BE2C (cell line): ENCODE data around the gene TMPRSS9.
"Not testable (repeated sequence)": the region's sequence is repeated elsewhere in the genome, so short reads cannot be mapped to it uniquely, and the experiment has no call there.

Experiments used
- DNase-seq: peaks from one replicate; pipeline ENCODE4 v3.0.0-alpha.2; 2020
- H3K27me3 ChIP-seq: fragments of 250-450 bp; sonication (Bioruptor Pico); 2 replicates; pipeline ENCODE4 v1.5.1; 2020; ENCODE audit warnings: mild to moderate bottlenecking
- H3K36me3 ChIP-seq: fragments of 250-450 bp; sonication (Bioruptor Pico); 2 replicates; pipeline ENCODE4 v1.5.1; 2020; ENCODE audit warnings: mild to moderate bottlenecking
- H3K4me1 ChIP-seq: fragments of 250-450 bp; sonication (Bioruptor Pico); 2 replicates; pipeline ENCODE4 v1.5.1; 2020
- H3K4me3 ChIP-seq: 2 replicates; pipeline ENCODE4 v1.5.1; 2011; ENCODE audit warnings: low read depth, low read length
- H3K9me3 ChIP-seq: fragments of 250-450 bp; sonication (Bioruptor Pico); 2 replicates; pipeline ENCODE4 v1.5.1; 2020
- TF ChIP-seq, protein P1 (sequence below): IDR thresholded peaks from 2 replicates; pipeline ENCODE4 v1.5.1; 2012; ENCODE audit warnings: mild to moderate bottlenecking, low read depth, low read length

TMPRSS9 gene

DNA sequence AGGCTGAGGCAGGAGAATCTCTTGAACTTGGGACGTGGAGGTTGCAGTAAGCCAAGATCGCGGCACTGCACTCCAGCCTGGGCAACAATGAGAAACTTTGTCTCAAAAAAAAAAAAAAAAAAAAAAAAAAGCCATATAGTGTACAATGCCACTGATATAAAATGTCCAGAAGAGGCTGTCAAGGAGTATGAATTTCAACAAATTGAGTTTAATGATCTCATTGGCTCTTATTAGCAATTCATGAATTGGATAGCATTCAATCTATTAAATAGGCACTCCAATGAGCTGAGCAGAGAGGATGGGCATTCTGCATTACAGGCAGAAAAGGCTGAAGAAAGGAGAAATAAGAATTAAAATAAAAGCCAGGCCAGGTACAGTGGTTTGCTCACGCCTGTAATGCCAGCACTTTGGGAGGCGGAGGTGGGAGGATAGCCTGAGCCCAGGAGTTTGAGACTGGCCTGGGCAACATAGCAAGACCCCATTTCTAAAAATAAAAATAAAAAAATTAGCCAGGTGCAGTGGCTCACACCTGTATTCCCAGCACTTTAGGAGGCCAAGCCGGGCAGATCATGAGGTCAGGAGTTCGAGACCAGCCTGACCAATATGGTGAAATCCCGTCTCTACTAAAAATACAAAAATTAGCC is 97.5 kb downstream of the TMPRSS9 start:
- H3K4me3 ChIP-seq: peak overlapping the region; percentile 49
- H3K9me3 ChIP-seq: no peaks in the 10 kb centered on the region
- H3K36me3 ChIP-seq: peaks cover 10% of the 10 kb centered on the region
- no peaks in the 10 kb centered on the region for H3K27me3 ChIP-seq
- TF ChIP-seq, protein P1, sequence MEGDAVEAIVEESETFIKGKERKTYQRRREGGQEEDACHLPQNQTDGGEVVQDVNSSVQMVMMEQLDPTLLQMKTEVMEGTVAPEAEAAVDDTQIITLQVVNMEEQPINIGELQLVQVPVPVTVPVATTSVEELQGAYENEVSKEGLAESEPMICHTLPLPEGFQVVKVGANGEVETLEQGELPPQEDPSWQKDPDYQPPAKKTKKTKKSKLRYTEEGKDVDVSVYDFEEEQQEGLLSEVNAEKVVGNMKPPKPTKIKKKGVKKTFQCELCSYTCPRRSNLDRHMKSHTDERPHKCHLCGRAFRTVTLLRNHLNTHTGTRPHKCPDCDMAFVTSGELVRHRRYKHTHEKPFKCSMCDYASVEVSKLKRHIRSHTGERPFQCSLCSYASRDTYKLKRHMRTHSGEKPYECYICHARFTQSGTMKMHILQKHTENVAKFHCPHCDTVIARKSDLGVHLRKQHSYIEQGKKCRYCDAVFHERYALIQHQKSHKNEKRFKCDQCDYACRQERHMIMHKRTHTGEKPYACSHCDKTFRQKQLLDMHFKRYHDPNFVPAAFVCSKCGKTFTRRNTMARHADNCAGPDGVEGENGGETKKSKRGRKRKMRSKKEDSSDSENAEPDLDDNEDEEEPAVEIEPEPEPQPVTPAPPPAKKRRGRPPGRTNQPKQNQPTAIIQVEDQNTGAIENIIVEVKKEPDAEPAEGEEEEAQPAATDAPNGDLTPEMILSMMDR: no peak
- H3K4me1 ChIP-seq: no peaks in the 10 kb centered on the region; the same call in 1 of the 2 replicates
- no peak for DNase-seq

- TF ChIP-seq, protein P1: no peak
Measured at GRCh38 chr19:2458054-2458453, 98.0 kb downstream of the TMPRSS9 start.

GRCh38 chr19:2458776-2459175 is 98.7 kb downstream of the TMPRSS9 start:
- not testable (repeated sequence) for H3K9me3 ChIP-seq, H3K27me3 ChIP-seq, H3K4me1 ChIP-seq, H3K36me3 ChIP-seq, DNase-seq, H3K4me3 ChIP-seq

More at GRCh38 chr19:2458054-2458453, 98.0 kb downstream of the TMPRSS9 start:
- H3K36me3 ChIP-seq: peaks cover 9% of the 10 kb centered on the region
- H3K4me3 ChIP-seq: no peak overlapping the region
- no peak for DNase-seq
- no peaks in the 10 kb centered on the region for H3K9me3 ChIP-seq
- H3K27me3 ChIP-seq: no peaks in the 10 kb centered on the region
- no peaks in the 10 kb centered on the region; the same call in 1 of the 2 replicates for H3K4me1 ChIP-seq

DNA sequence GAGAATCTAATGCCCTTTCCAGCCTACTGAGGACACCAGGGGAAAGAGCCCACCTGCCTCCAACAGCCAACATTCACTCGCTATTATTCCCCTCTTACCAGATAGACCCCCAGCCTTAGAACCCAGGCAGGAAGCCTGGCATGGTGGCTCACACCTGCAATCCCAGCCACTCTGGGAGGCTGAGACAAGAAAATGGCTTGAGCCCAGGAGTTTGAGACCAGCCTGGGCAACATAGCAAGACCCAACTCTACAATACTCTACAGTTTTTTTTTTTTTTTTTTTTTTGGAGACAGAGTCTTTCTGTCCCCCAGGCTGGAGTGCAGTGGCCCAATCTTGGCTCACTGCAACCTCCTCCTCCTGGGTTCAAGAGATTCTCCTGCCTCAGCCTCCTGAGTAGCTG is 100.2 kb downstream of the TMPRSS9 start:
- Histone ChIP-seq H3K36me3 (peaks cover 6% of the 10 kb centered on the region; the same call in 1 of the 2 replicates), H3K9me3 (no peaks in the 10 kb centered on the region), H3K4me1 (no peaks in the 10 kb centered on the region; the same call in 1 of the 2 replicates), H3K27me3 (no peaks in the 10 kb centered on the region), H3K4me3 (no peak overlapping the region)
- no peak for DNase-seq
- TF ChIP-seq, protein P1: no peak

- TF ChIP-seq, protein P1: no peak
- H3K4me3 ChIP-seq: peak overlapping the region; percentile 45
- H3K36me3 ChIP-seq: no peaks in the 10 kb centered on the region
- peak; percentile 69 for DNase-seq
- no peaks in the 10 kb centered on the region; the same call in 1 of the 2 replicates for H3K4me1 ChIP-seq
- H3K9me3 ChIP-seq: no peaks in the 10 kb centered on the region
- H3K27me3 ChIP-seq: no peaks in the 10 kb centered on the region
Measured at GRCh38 chr19:2461751-2462634, 101.9 kb downstream of the TMPRSS9 start.

DNA sequence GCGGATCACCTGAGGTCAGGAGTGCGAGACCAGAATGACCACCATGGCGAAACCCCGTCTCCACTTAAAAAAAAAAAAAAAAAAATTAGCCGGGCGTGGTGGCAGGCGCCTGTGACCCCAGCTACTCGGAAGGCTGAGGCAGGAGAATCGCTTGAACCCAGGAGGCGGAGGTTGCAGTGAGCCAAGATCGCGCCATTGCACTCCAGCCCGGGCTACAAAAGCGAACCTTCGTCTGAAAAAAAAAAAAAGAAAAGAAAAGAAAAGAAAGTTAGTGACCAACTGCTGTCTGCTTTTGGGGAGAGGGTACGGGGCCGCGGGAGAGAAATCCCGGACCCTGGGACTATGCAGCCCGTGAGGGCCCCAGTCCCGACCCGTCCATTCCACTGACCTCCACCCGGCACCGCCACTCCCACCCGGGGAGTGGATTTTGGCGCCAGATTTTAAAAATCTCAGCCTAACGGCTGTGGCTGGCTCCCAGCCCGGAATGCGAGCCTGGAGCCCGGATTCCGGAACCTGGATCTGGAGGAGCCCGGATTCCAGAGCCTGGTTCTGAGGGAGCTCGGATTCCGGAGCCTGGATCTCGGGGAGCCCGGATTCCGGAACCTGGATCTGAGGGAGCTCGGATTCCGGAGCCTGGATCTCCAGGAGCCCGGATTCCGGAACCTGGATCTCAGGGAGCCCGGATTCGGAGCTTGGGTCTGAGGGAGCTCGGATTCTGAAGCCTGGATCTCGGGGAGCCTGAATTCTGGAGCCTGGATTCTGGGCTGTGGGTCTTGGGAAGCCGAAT is 102.8 kb downstream of the TMPRSS9 start:
- H3K36me3 ChIP-seq: no peaks in the 10 kb centered on the region
- peak; percentile 69 for DNase-seq
- no peaks in the 10 kb centered on the region for H3K9me3 ChIP-seq
- TF ChIP-seq, protein P1: no peak
- no peaks in the 10 kb centered on the region for H3K27me3 ChIP-seq
- H3K4me3 ChIP-seq: peak overlapping the region; percentile 45
- no peaks in the 10 kb centered on the region for H3K4me1 ChIP-seq

GRCh38 chr19:2463694-2464093 is 103.6 kb downstream of the TMPRSS9 start:
- not testable (repeated sequence) for H3K4me3 ChIP-seq, H3K4me1 ChIP-seq, DNase-seq, H3K9me3 ChIP-seq, H3K36me3 ChIP-seq, H3K27me3 ChIP-seq
